HG02840 (cell line): Measurements from ENCODE around the gene CMSS1.
"Not testable (repeated sequence)": the region's sequence is repeated elsewhere in the genome, so short reads cannot be mapped to it uniquely, and the experiment has no call there.

Source experiments
- ATAC-seq: cut with Tn5 transposase; IDR thresholded peaks from one replicate; pipeline ENCODE4 v1.9.1; 2021; ENCODE audit warnings: mild to moderate bottlenecking, moderate library complexity, moderate number of reproducible peaks; ENCODE audit not compliant: unreplicated experiment, low FRiP score

The CMSS1 gene

DNA sequence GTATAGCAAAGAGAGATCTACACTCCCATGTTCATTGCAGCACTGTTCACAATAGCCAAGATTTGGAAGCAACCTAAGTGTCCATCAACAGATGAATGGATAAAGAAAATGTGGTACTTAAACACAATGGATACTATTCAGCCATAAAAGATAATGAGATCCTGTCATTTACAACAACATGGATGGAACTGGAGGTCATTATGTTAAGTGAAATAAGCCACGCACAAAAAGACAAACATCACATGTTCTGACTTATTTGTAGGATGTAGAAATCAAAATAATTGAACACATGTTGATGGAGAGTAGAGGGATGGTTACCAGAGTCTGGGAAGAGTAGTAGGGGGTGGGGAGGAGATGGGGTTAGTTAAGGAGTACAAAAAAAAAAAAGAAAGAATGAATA, 278.6 kb downstream of the CMSS1 start:
- not testable (repeated sequence) for ATAC-seq

DNA sequence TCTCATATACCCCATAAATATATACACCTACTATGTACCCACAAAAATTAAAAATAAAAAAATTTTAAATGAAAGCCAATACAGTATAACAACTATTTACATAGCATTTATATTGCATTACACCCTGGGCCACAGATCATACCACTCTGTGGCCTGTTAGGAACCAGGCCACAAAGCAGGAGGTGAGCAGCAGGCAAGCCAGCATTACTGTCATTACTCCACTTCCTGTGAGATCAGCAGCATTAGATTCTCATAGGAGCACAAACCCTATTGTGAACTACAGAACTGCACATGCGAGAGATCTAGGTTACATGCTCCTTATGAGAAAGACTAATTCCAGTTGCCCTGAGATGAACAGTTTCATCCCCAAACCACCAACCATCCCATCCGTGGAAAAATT, 279.2 kb downstream of the CMSS1 start:
- no peak for ATAC-seq

DNA sequence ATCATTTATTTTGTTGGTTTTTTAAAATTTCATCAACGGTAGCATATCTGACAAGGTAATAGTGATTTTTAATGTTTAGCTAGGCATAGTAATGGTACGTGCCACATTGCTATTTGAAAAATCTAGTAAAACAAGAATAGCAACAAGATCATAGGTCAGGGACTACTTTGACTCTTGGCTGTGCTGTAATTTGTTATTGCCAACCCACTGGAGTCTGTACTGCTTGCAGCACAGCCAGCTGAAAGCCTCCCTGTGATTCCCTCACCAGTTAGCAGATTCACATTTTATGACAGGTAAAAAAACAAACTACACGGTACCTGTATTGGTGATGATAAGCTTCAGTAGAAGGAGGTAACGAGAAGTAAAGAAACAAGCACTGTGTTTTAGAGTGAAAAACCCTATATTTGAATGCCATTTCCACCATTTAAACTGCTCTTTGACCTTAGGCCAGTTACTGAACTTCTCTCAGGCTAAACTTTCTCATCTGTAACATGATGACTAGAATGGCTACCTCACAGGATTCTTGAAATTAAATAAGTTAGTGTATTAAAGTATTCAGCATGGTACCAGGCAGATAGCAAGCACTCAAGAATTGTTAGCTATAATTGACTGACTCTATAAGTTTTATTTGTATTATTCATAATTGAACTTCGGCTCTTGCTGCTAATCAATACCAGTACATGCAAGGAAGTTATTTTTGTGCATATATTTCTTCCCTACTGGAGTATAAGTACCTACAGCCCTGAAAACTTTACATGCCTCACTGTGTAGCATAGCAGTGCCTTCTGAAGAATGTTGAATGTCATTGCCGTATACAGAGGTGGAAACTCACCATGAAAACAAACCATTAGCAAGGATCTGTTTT, 280.5 kb downstream of the CMSS1 start:
- no peak for ATAC-seq

DNA sequence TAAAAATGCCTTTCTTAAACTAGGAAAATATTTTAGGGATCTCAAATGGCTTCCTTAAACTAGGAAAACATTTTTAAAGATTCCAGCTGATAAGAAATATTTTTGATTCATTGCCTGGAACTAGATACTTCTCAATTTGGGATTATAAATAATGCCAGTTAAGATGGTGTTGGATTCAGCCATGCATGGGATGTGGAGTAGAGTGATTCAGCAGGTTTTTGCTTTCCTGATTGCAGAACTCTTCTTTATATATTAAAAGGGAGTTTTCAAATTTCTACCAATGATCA, 281.1 kb downstream of the CMSS1 start:
- ATAC-seq = no peak

DNA sequence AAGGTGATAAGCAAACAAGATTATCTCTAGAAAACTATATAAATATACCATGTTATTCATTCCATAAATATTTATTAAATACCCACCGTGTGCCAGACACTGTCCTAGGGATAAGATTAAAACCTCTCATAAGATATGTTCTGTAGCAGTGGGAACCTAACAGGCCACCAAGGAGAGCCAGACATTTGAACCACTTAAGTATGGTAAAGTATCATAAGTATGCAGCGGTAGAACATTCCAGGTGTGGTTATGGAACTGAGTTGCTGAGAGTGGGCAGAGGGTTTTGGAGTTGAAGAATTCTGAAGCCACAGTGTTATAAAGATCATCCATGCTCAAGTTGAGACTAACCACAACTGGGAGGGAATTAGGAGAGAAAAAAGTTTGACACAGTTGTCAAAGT, 282.0 kb downstream of the CMSS1 start:
- ATAC-seq = no peak

DNA sequence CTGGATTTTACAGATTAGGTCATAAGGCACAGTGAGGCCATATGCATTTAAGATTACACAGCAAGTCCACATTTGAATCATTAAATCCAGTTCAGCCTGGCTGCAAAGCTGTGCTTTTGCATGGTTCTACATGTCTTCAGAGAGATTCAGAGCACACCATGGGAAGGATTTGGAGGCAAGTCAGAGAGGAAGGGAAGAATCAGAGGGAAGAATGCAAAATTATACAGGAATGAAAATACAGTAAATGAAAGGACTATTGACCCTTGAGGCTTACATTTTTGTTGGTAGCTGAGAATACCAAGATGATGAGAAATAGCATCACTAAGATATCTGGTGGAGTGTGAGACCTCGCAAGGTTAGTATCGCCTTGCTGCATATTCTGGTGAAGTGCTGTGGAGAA, 282.8 kb downstream of the CMSS1 start:
- no peak for ATAC-seq

DNA sequence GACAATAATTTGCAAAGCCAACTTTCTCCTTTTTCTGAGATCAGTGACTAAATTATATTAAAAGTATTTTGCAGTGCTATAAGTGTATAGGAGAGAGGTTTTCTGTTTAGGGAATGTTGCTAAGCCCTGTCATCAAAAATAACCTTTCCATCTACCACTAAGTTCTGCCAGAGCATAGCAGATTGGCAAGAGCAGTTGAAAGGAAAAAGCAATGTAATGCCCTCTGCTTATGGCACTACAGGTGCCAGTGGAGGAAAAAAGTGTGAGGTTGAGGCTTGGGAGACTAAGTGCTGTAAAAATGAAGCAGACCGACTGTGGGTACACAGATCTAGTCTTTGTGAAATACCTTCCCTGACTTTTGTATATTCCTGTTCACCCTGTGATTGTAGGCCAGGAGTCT, 285.1 kb downstream of the CMSS1 start:
- ATAC-seq = no peak

DNA sequence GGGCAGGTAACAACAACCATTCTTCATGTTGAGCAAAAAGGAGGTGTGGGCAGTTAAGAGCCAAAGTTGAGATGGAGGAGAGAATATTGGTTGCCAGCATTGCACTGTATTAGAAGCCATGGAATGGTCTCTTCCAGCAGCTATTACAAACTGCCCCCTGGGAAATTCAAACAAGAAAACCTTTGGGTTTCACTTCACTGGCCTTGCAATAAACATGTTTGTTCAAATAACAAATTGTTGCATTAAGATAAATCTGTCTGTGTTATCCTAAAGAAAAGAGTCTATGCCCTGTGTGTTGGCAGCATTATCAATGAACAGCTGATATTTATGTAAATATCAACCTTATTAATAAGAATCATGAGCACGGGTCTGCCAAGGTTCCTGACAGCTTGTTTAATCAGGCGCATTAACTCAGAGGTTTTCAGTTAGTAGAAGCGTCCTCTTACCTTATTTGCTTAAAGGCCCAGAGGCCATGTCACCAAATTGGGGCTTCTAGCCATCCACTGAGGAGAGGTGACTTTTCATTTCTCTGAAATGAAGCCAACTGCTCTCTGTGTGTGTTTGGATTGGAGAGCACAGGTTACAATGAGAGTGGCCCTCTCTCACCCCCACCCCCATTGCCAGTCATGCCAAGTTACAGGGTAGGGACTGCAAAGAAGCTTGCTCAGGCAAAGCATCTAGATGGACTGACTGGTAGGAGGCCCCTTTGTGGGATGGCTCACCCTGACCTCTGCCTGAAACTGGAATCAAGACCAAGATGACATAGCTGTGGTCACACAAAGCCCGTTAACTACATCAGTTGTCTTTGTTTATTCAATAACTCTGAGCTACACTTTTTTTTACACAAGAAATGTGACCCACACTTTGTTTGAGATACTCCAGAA, 286.1 kb downstream of the CMSS1 start:
- ATAC-seq = peak; percentile 81

DNA sequence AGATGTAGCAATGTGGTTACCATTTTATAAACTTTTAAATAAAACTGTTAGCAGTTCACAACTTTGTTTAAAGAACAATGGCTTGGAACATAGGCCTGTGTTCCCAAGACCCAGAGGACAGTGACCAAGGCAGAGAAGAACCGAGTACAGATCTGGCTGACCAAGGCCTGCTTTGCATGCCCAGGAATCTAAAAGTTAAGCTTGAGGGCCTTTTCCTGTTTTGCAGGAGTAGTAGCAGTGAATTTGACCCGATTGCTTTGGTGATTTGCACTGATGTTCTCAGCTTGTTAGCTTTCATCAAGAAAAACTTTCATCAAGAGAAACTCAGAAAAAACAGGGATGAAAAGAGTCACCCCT, 286.8 kb downstream of the CMSS1 start:
- ATAC-seq = peak; percentile 35

DNA sequence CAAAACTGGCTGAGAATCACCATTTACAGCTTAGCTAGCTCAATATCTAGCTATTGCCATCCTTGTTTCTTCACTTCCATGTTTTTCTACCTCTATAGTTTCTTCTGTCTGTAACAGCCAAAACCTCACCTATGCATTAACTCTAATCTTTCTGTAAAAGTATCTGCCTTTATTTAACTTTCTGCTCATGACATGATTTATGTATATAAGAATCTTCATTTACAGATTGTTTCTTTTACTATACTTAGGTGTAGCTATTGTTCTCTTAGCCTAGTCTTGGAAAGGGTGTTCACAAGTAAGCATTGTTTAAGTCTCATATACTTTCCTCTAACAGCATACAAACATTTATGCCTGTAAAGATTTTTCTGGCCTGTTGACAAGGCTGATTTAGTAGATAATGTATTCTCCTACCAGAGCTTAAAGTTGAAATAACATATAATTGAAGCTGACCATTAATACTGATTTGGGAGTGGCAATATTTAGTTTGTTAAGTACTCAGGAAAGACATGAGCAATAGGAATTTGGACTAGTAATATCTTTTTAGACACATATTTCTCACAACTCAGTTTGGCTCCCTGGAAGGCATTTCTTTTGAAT, 287.3 kb downstream of the CMSS1 start:
- no peak for ATAC-seq

DNA sequence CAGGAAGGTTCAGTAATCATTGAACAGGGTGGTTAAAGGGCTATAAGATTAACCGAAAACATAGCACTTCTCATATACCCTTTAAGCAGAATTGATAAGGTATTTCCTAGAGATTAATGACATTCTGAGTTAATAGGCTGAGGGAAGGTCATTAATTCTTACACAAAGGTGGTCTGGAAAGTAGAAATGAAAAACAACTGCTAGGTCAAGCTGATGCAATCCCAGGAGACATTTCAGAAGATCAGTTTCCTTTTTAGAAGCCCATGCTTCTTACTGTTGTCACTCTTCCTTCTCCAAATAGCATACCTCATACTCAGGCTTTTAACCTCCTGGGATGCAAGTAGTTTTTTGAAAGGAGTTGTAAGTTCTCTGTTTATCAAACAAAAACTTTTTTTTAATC, 287.8 kb downstream of the CMSS1 start:
- no peak for ATAC-seq

DNA sequence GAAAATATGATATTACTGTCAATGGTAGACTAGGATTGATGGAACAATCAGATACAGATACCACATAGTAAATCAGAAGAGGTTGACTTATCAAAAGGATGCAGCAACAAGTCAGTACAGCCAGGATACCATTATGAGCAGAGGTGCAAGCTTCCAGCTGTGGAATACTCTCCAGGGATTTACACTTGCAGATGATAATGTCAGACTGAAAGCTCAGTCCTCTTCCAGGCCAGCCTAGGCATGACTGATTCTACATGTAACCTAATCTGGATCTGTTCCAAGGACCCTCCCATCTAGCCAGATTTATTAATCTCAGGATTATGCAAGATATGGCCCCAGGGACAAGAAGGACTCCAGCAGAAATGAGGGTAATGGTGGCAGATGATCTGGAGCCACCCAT, 288.4 kb downstream of the CMSS1 start:
- ATAC-seq = no peak

DNA sequence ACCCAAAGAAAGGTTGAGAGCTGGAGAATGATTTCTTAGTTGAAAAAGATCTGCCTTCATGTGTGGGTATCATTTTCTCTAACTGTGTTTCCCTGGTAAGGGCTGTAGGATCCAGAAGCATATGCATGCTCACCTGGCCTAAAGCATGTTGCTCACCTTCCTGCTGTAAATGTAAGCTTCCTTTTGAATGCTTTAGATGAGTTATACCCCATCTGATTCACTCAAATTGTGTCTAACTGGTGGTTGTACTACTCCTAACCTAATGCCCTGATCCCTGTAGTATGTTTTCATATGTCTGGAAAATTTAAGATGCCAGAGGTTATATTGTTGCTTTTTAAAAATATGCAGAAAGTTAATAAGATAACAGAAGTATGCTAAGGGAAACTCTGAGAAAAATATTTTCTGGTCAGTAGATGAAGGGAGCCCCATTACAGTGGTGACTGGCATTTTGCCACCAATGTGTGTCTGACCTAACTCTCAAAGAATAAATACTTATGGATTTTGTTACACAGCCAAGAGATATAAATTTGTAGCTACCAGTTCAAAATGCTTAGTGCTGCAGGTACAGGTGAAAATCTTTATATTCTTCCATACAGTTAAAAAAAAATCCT, 289.0 kb downstream of the CMSS1 start:
- ATAC-seq = no peak

DNA sequence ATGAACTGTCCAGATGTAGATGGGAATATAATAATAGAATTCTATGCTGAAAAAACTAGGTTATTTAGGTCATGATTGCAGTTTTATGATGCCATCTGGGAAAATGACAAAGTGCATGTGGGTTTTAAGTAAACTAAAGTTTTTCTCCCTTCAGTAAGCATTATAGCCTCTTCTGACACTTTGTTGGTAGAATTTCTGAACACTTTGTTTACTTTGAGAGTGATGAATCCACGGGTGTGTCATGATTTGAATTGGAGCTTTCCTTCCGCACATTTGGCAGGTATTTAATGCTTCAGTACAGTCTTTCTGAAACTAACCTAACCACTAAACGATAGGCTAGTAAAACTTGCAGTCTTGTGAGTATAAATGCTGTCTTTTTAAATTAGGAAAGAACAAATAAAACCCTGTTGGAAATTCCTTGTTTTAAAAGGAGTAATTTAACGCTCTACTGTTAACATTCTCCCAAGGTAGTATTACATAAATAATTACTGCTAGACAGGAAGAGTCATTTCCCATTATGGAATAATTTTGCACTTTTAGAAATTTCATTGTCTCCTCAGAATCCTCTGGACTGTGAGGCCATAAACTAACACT, 289.7 kb downstream of the CMSS1 start:
- no peak for ATAC-seq

DNA sequence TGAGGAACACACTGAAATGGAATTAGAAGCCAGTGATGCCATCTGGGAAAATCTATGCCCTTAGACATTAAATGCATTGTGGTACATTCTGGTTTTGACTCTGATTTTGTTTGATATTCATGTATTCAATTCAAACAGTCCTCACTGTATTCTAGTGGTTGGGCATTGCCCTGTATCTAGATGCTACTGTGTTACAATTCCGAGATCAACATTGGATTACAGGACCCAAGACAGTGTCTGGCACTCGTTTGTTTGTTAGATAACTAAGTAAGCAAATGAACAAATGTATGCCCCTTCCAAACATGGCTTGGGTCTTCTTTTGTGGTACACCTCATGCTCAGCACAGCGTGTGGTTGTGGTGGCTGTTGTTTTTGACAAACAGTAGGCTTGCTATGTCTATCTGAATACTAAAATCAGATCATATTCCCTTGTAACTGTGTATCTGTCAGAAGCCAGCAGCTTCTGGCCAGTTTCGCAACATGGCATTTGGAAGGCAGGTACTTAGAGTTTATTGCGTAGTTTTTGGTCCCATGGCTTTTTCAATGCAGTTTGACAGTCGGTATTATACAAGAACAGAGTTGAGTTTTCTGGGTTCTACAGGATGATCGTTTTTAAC, 290.9 kb downstream of the CMSS1 start:
- ATAC-seq = no peak

DNA sequence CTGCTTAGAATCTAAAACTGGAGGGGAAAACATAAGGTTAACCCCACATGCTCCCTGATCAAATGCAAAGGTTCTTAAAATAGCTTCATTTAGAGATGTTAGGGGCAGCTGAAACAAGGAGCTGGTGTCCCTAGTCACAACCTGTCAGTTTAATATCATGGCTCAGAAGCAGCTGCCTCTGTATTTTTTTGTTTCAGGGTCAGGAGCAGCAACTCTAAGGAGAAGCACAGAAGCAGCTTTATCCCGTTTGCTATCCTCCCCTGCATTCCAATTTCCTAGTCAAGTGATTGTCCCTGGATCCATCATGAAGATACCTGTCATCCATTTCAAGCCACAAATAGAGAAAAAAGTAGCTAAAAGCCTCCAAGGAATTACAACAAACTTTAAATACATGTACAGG, 292.5 kb downstream of the CMSS1 start:
- ATAC-seq = no peak

DNA sequence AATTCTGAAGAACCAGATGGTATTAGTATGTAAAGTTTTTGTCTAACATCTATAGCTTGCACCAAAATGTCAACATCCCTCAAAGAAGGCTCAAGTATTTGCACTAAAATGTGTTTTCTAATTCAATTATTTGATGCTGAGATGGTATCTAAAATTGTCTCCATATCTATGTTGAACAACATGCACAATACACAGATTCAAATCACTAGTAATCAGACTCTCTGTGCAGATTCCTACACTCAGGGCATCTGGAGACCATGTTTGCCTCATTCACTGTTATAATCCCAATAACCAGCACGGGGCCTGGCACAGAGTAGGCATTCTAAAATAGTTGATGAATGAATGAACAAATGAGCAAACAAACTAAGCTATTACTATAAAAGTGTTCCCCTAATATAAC, 294.1 kb downstream of the CMSS1 start:
- no peak for ATAC-seq

DNA sequence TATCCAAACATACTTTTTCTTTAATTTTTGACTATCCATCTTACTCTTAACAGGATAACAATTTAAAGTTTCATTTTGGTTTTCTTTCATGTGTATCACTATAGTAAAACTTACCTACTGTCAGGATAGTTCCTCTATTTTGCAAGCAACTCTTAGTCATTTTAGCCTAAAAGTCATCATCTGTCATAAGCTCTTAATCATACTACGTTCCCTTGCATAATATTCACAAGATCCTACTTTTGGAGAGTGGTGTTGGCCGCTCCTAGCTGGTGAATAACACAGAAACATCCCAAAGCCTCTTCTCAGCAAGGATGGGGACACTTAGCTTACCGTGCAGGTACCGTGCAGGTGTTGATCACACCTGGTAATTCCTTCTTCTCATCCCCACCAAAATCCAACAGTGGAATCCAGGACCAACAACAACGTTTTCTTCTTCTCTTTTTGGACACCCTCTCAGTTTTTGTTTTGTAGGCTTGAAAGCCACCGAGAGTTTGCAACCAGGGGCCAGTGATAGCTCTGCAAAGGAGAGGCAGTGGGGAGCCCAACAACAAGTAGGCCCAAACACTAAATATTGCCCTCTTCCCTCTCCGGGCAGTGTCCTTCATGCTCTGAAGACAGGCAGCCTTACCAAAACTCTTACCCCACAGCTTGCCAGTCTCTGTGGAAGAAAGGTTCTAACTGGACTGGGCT, 296.2 kb downstream of the CMSS1 start:
- no peak for ATAC-seq

DNA sequence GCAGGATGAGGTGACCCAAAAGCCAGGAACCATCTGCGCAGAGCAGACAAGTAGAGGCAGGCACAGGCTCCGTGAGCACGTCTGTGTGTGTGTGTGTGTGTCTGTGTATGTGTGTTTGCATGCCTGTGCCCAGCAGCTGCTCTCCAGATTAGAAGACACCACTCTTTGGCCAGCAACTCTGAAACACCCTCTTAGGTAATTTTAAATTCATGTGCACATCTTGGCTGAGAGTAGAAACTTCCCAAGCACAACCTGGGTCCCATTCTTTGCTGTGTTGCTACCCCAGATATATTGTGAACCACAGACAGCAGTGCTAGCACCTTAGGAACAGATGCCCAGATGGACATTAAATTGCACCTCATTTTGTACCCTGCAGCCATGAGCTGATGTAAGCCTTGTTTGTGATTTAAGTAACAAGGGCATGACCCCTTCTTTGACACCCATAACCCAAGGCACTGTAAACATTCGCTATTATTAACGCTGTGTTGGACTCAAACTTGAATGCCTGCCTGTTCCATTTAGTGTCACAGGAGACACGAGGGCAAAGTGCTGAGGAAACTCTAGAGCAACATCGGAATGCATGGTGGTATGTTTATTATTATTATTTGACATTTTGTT, 296.9 kb downstream of the CMSS1 start, which contains the start of gene FILIP1L:
TSS of gene FILIP1L (minus strand) at position 89 of the 618 bp plus-strand sequence.
- no peak for ATAC-seq
